Endothelial cell of umbilical vein (primary cell): Measurements from ENCODE around the gene COL13A1. TPM values are rescaled to one million over a fixed set of nuclear protein-coding genes. Genes with fewer than 3 reads are reported as not detected.

Source experiments
- BruUV-seq: library from RNA; stranded (reverse); fragments of 400-500 nt; replicated peaks from 2 replicates; lab custom pipeline; 2021; lab: Mats Ljungman, UMichigan
- CTCF ChIA-PET: fragments of 300-600, 350-600 bp; sonication (Branson Sonifier 250); formaldehyde crosslinking; loops from one replicate; lab custom pipeline; 2021; ENCODE audit warnings: antibody characterized with exemption, inconsistent platforms; lab: Charles Lee
- POLR2A ChIA-PET: fragments of 300-600, 350-600 bp; sonication (Branson Sonifier 250); formaldehyde crosslinking; loops from one replicate; lab custom pipeline; 2021; ENCODE audit warnings: antibody characterized with exemption, inconsistent platforms; lab: Charles Lee
- DNase-seq: peaks from one replicate; pipeline ENCODE4 v3.0.0-alpha.2; 2011; ENCODE audit warnings: low read depth, low spot score
- FAIRE-seq: peaks from 2 replicates; lab custom pipeline; 2011; peaks lifted over from hg19 to GRCh38; lab: Jason Lieb, UNC
- H2AFZ ChIP-seq: 2 replicates; pipeline ENCODE4 v1.6.0; 2012; ENCODE audit warnings: low read depth, low read length, control low read depth, inconsistent platforms
- H3K27ac ChIP-seq: 2 replicates; pipeline ENCODE4 v1.5.1; 2011; ENCODE audit warnings: low read depth, mild to moderate bottlenecking, control low read depth, low read length, moderate library complexity; ENCODE audit not compliant: insufficient read depth
- H3K27me3 ChIP-seq, 2 experiments: 2 replicates each; pipeline versions ENCODE4 v1.6.0 to v1.6.1; 2011; ENCODE audit warnings: low read length in 2 of 2, mixed read lengths in 1 of 2; ENCODE audit not compliant: control insufficient read depth in 2 of 2, insufficient read depth in 2 of 2
- H3K36me3 ChIP-seq, 2 experiments: 2 replicates in 1 of 2; 3 replicates in 1 of 2; pipeline ENCODE4 v1.5.1; 2011; ENCODE audit warnings: low read length in 2 of 2, mild to moderate bottlenecking in 1 of 2, moderate library complexity in 1 of 2; ENCODE audit not compliant: control insufficient read depth in 2 of 2, insufficient read depth in 2 of 2; ENCODE audit errors: extremely low read depth in 1 of 2
- H3K4me1 ChIP-seq: 3 replicates; pipeline ENCODE4 v1.5.1; 2011; ENCODE audit warnings: mild to moderate bottlenecking, low read length; ENCODE audit not compliant: control insufficient read depth, insufficient read depth; ENCODE audit errors: extremely low read depth
- H3K4me2 ChIP-seq: 2 replicates; pipeline ENCODE4 v1.6.1; 2011; ENCODE audit warnings: low read length, control low read depth, mixed read lengths; ENCODE audit not compliant: insufficient read depth
- H3K4me3 ChIP-seq, 3 experiments: fragments of 200-600 bp in 1 of 3; sonication (generic), shearing (Covaris generic) in 1 of 3; replicated peaks in 1 of 3; 2 replicates each; pipeline ENCODE4 v1.5.1; 2011 to 2016; ENCODE audit warnings: control low read depth in 3 of 3, low read length in 3 of 3, mild to moderate bottlenecking in 2 of 3, inconsistent platforms in 1 of 3, low read depth in 1 of 3, moderate library complexity in 1 of 3; ENCODE audit not compliant: insufficient read depth in 1 of 3
- H3K79me2 ChIP-seq: 2 replicates; pipeline ENCODE4 v1.6.0; 2012; ENCODE audit warnings: low read length, inconsistent platforms; ENCODE audit not compliant: control insufficient read depth, insufficient read depth
- H3K9ac ChIP-seq: replicated peaks from 2 replicates; pipeline ENCODE3; 2011; ENCODE audit warnings: low read length, control low read depth; ENCODE audit not compliant: insufficient read depth; ENCODE audit errors: extremely low read depth
- H3K9me1 ChIP-seq: replicated peaks from 3 replicates; pipeline ENCODE4 v1.6.0; 2011; ENCODE audit warnings: mild to moderate bottlenecking, low read length; ENCODE audit not compliant: control insufficient read depth, insufficient read depth; ENCODE audit errors: extremely low read depth
- H3K9me3 ChIP-seq: replicated peaks from 2 replicates; pipeline ENCODE4 v1.5.1; 2012; ENCODE audit warnings: low read length, inconsistent platforms; ENCODE audit not compliant: control insufficient read depth, insufficient read depth
- H4K20me1 ChIP-seq: replicated peaks from 2 replicates; pipeline ENCODE3; 2011; ENCODE audit warnings: mild to moderate bottlenecking, low read length; ENCODE audit not compliant: control insufficient read depth, insufficient read depth; ENCODE audit errors: extremely low read depth
- EZH2 ChIP-seq: IDR thresholded peaks from 2 replicates; pipeline ENCODE4 v1.6.1; 2012; ENCODE audit warnings: borderline replicate concordance, low read depth, mild to moderate bottlenecking, moderate library complexity, low read length, inconsistent platforms; ENCODE audit not compliant: severe bottlenecking
- GATA2 ChIP-seq: IDR thresholded peaks from 2 replicates; pipeline ENCODE4 v1.7.0; 2011; ENCODE audit warnings: low read depth, mild to moderate bottlenecking, moderate library complexity, mixed read lengths, low read length; ENCODE audit not compliant: insufficient read length, insufficient read depth
- JUN ChIP-seq: IDR thresholded peaks from 2 replicates; pipeline ENCODE4 v1.6.1; 2011; ENCODE audit warnings: borderline replicate concordance, low read depth; ENCODE audit not compliant: insufficient read length, insufficient read depth
- MYC ChIP-seq: IDR thresholded peaks from one replicate; pipeline ENCODE4 v1.6.1; 2011; ENCODE audit warnings: mild to moderate bottlenecking, low read depth, low read length
- POLR2A ChIP-seq: IDR thresholded peaks from 2 replicates; pipeline ENCODE4 v1.6.1; 2012; ENCODE audit warnings: low read depth, mild to moderate bottlenecking, control low read depth, low read length
- POLR2AphosphoS5 ChIP-seq: IDR thresholded peaks from 2 replicates; pipeline ENCODE4 v1.6.1; 2012; ENCODE audit warnings: low read depth, mild to moderate bottlenecking, control low read depth, low read length, moderate library complexity; ENCODE audit not compliant: insufficient read depth
- dilution Hi-C: fragments of 300-500 bp; cut with MboI; formaldehyde crosslinking; loops from one replicate; pipeline ENCODE4 v1.15.0; 2019; ENCODE audit warnings: low sequenced_read_pairs; ENCODE audit not compliant: extremely low pct_ligation_motif_present
- intact Hi-C: fragments of 100-400 bp; cut with micrococcal nuclease; formaldehyde crosslinking; loops from one replicate; pipeline ENCODE4 v1.10.0; 2022
- polyA plus RNA-seq, 4 experiments: library from polyadenylated mRNA; depleted of rRNA in 3 of 4; stranded (reverse) in 3 of 4; unstranded in 1 of 4; fragments of >200 nt; gene quantifications; 2 replicates each; pipeline versions ENCODE4 v1.2.1 to v1.2.3, GENCODE V29; 2011 to 2012; ENCODE audit warnings: missing spikeins in 1 of 4
- total RNA-seq: library from RNA; stranded (reverse); gene quantifications from 2 replicates; pipeline ENCODE4 v1.2.3, GENCODE V29; 2021
- TF ChIP-seq, protein P1 (sequence below), 2 donors: IDR thresholded peaks; 1 replicate in 1 of 2; 2 replicates in 1 of 2; pipeline ENCODE4 v1.5.1; 2011; ENCODE audit warnings: low read length in 2 of 2, mild to moderate bottlenecking in 2 of 2, moderate library complexity in 2 of 2, control low read depth in 1 of 2, inconsistent platforms in 1 of 2, low read depth in 1 of 2; ENCODE audit not compliant: insufficient read depth in 1 of 2; ENCODE audit errors: extremely low read depth in 1 of 2

Gene COL13A1
- total and polyA plus RNA-seq, 2 donors (not counting 3 experiments of a cell fraction or from before 2014, with no cell fraction given): 21.4 to 47.5 TPM

- Histone ChIP-seq H4K20me1 (no peaks in the 10 kb centered on the region), H3K4me2 (no peak overlapping the region), H3K27ac (no peak overlapping the region), H3K79me2 (no peaks in the 10 kb centered on the region), H3K27me3 (no peaks in the 10 kb centered on the region), H3K9ac (no peak overlapping the region), H3K4me1 (no peaks in the 10 kb centered on the region), H3K4me3 (no peak overlapping the region), H3K9me3 (no peaks in the 10 kb centered on the region), H3K36me3 (peaks cover 1 to 5% of the 10 kb centered on the region in 2 experiments), H2AFZ (no peak overlapping the region), H3K9me1 (no peaks in the 10 kb centered on the region)
- TF ChIP-seq POLR2AphosphoS5: no peak
- ChIA-PET CTCF (interaction anchor here (0.7 to 2.2 kb wide), 5 partner anchors 20 to 148 kb away, joined by 3 to 11 read pairs (median 4); no protein-coding TSS in a partner anchor), POLR2A (no interaction called here)
- dilution Hi-C loops: no loop called here
- BruUV-seq: no TSS peak
- intact Hi-C loops: no loop called here
- FAIRE-seq (no peak), DNase-seq (no peak)
Observed at GRCh38 chr10:69934768-69935167, 133.1 kb downstream of the COL13A1 start.

- no peak overlapping the region for H3K4me2 ChIP-seq
- no peak overlapping the region for H3K4me3 ChIP-seq
- ChIA-PET POLR2A (no interaction called here), CTCF (interaction anchor here (2.2 kb wide), 1 partner anchor 149 kb away, joined by 11 read pairs; no protein-coding TSS in a partner anchor)
- peaks cover 0 to 1% of the 10 kb centered on the region in 2 experiments for H3K36me3 ChIP-seq
- TF ChIP-seq POLR2A (no peak), EZH2 (no peak), JUN (no peak), GATA2 (no peak), MYC (no peak)
- TF ChIP-seq, protein P1, sequence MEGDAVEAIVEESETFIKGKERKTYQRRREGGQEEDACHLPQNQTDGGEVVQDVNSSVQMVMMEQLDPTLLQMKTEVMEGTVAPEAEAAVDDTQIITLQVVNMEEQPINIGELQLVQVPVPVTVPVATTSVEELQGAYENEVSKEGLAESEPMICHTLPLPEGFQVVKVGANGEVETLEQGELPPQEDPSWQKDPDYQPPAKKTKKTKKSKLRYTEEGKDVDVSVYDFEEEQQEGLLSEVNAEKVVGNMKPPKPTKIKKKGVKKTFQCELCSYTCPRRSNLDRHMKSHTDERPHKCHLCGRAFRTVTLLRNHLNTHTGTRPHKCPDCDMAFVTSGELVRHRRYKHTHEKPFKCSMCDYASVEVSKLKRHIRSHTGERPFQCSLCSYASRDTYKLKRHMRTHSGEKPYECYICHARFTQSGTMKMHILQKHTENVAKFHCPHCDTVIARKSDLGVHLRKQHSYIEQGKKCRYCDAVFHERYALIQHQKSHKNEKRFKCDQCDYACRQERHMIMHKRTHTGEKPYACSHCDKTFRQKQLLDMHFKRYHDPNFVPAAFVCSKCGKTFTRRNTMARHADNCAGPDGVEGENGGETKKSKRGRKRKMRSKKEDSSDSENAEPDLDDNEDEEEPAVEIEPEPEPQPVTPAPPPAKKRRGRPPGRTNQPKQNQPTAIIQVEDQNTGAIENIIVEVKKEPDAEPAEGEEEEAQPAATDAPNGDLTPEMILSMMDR (IDR thresholded peaks at IDR 0.05; ENCODE audit: extremely low read depth in 1 of 2, insufficient read depth in 1 of 2, low read depth in 1 of 2, low read length in 2 of 2): peak in 1 of 2 donors; percentile 14
- no peak overlapping the region for H2AFZ ChIP-seq
- no peaks in the 10 kb centered on the region for H3K79me2 ChIP-seq
- intact Hi-C loops: no loop called here
- no peaks in the 10 kb centered on the region for H3K9me3 ChIP-seq
- H3K27ac ChIP-seq: no peak overlapping the region
- H3K27me3 ChIP-seq: no peaks in the 10 kb centered on the region
- dilution Hi-C loops: no loop called here
- H3K9me1 ChIP-seq: no peaks in the 10 kb centered on the region
- FAIRE-seq (no peak), DNase-seq (no peak)
- no peak overlapping the region for H3K9ac ChIP-seq
- no peaks in the 10 kb centered on the region for H3K4me1 ChIP-seq
- no TSS peak for BruUV-seq
- no peaks in the 10 kb centered on the region for H4K20me1 ChIP-seq
Observed at GRCh38 chr10:69936091-69936490, 134.4 kb downstream of the COL13A1 start.
